ENCODE results near the gene MPZL2. TPM values are rescaled to one million over a fixed set of nuclear protein-coding genes. Genes with fewer than 3 reads are reported as not detected.

The MPZL2 gene
- polyA plus RNA-seq, 3 donors, result 8.0 to 18.6 (median 14.2) TPM

DNA sequence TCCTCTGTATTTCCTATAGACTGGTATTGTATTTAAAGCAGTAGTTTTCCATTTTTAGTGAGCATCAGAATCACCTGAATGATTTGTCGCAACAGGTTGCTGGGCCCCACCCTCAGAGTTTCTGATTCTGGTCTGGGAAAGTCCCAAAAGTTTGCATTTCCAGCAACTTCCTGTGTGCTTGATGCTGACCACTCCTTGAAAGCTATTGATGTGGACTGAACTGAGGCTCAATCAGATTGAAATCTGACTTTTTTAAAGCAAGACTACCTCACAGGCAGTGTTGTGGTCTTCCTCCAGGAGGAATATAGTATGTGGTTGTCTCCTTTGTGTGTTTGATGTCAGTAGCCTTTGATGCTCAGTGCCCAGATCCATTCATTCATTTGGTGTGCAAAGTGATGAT is 17.2 kb upstream of the MPZL2 start:
- no peaks in the 10 kb centered on the region for H3K79me2 ChIP-seq (ENCODE audit: insufficient read depth, low read length)
- peaks cover 0 to 2% (median 0%) of the 10 kb centered on the region in 7 donors for H3K9me3 Mint-ChIP-seq
- H3K27ac ChIP-seq (ENCODE audit: low read depth in 1 of 2, low read length in 2 of 2), result no peak overlapping the region
- no peaks in the 10 kb centered on the region for H3K36me3 ChIP-seq (replicated peaks in 1 of 2; ENCODE audit: control insufficient read depth in 1 of 2, insufficient read depth in 2 of 2, low read length in 2 of 2)
- 92% methylated on average over 1 of the region's 1 CpG for WGBS (ENCODE audit: insufficient coverage)
- H3K27ac Mint-ChIP-seq, result no peak overlapping the region
- H3K36me3 Mint-ChIP-seq, result no peaks in the 10 kb centered on the region
- H4K20me1 ChIP-seq (ENCODE audit: insufficient read depth, low read length), result no peaks in the 10 kb centered on the region
- H3K4me1 Mint-ChIP-seq, result peaks cover 4% of the 10 kb centered on the region
- no peak overlapping the region for H3K4me3 ChIP-seq (replicated peaks in 1 of 3; ENCODE audit: low read depth in 2 of 3, low read length in 3 of 3)
- TF ChIP-seq, protein P1, sequence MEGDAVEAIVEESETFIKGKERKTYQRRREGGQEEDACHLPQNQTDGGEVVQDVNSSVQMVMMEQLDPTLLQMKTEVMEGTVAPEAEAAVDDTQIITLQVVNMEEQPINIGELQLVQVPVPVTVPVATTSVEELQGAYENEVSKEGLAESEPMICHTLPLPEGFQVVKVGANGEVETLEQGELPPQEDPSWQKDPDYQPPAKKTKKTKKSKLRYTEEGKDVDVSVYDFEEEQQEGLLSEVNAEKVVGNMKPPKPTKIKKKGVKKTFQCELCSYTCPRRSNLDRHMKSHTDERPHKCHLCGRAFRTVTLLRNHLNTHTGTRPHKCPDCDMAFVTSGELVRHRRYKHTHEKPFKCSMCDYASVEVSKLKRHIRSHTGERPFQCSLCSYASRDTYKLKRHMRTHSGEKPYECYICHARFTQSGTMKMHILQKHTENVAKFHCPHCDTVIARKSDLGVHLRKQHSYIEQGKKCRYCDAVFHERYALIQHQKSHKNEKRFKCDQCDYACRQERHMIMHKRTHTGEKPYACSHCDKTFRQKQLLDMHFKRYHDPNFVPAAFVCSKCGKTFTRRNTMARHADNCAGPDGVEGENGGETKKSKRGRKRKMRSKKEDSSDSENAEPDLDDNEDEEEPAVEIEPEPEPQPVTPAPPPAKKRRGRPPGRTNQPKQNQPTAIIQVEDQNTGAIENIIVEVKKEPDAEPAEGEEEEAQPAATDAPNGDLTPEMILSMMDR (IDR thresholded peaks at IDR 0.05), result no peak
- H3K27me3 Mint-ChIP-seq (ENCODE audit: low read depth in 3 of 3), result peaks cover 0 to 2% (median 0%) of the 10 kb centered on the region in 3 donors
- intact Hi-C loops (cut with micrococcal nuclease), result no loop called here
- peaks cover 4 to 17% of the 10 kb centered on the region in 2 donors for H3K4me1 ChIP-seq (ENCODE audit: control insufficient read depth in 1 of 2, insufficient read depth in 2 of 2, low read length in 2 of 2)
- no peaks in the 10 kb centered on the region for H3K9me3 ChIP-seq (replicated peaks in 1 of 2; ENCODE audit: control insufficient read depth in 1 of 2, insufficient read depth in 1 of 2, low read length in 2 of 2)
- no peak overlapping the region for H3K4me3 Mint-ChIP-seq
- no peak overlapping the region for H2AFZ ChIP-seq (ENCODE audit: insufficient read depth, low read depth, low read length, poor library complexity, severe bottlenecking)
- no peak for DNase-seq
- no peak overlapping the region for H3K9ac ChIP-seq (ENCODE audit: insufficient read depth, low read length, poor library complexity, severe bottlenecking)
- no peaks in the 10 kb centered on the region for H3K27me3 ChIP-seq (ENCODE audit: control insufficient read depth in 2 of 2, insufficient read depth in 2 of 2, low read length in 2 of 2)
- no peak overlapping the region for H3K4me2 ChIP-seq (replicated peaks; ENCODE audit: extremely low read depth, low read length, poor library complexity, severe bottlenecking)

DNA sequence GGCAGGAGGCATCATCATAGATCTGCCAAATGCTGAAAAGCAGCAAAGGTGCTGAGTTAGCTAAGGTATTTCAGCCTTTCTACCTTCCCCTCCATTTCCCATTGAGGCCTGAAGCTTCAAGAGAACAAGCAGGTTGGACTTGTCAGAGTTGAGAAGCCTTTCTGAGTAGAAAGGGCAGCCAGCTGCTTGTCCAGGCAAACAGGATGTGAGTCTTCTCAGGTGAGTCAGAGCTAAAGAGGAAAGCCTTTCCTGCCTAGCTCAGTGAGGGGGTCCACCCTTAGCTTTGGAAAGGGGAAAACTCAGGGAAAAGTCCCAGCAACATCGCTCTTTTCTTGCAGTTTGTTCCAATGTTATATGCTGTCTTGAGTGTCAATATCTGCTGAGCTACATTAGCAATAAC is 13.2 kb upstream of the MPZL2 start:
- H3K36me3 ChIP-seq (replicated peaks in 1 of 2; ENCODE audit: control insufficient read depth in 1 of 2, insufficient read depth in 2 of 2, low read length in 2 of 2), result no peaks in the 10 kb centered on the region
- no peaks in the 10 kb centered on the region for H4K20me1 ChIP-seq (ENCODE audit: insufficient read depth, low read length)
- Mint-ChIP-seq H3K9me3 (peaks cover 0 to 3% (median 0%) of the 10 kb centered on the region in 7 donors), H3K4me1 (peaks cover 4% of the 10 kb centered on the region), H3K36me3 (no peaks in the 10 kb centered on the region), H3K27me3 (ENCODE audit: low read depth in 3 of 3) (peaks cover 2 to 8% (median 4%) of the 10 kb centered on the region in 3 donors), H3K4me3 (no peak overlapping the region), H3K27ac (no peak overlapping the region)
- intact Hi-C loops (cut with micrococcal nuclease), result no loop called here
- no peak overlapping the region for H3K27ac ChIP-seq (ENCODE audit: low read depth in 1 of 2, low read length in 2 of 2)
- DNase-seq, result peak in 1 of 3 donors; percentile 24
- H3K4me3 ChIP-seq (replicated peaks in 1 of 3; ENCODE audit: low read depth in 2 of 3, low read length in 3 of 3), result no peak overlapping the region
- H3K9ac ChIP-seq (ENCODE audit: insufficient read depth, low read length, poor library complexity, severe bottlenecking), result no peak overlapping the region
- H3K4me1 ChIP-seq (ENCODE audit: control insufficient read depth in 1 of 2, insufficient read depth in 2 of 2, low read length in 2 of 2), result peaks cover 4 to 6% of the 10 kb centered on the region in 2 donors
- no peaks in the 10 kb centered on the region for H3K9me3 ChIP-seq (replicated peaks in 1 of 2; ENCODE audit: control insufficient read depth in 1 of 2, insufficient read depth in 1 of 2, low read length in 2 of 2)
- WGBS (ENCODE audit: insufficient coverage), result 100% methylated on average over 1 of the region's 1 CpG
- H3K79me2 ChIP-seq (ENCODE audit: insufficient read depth, low read length), result no peaks in the 10 kb centered on the region
- H3K27me3 ChIP-seq (ENCODE audit: control insufficient read depth in 2 of 2, insufficient read depth in 2 of 2, low read length in 2 of 2), result no peaks in the 10 kb centered on the region
- H3K4me2 ChIP-seq (replicated peaks; ENCODE audit: extremely low read depth, low read length, poor library complexity, severe bottlenecking), result no peak overlapping the region
- no peak overlapping the region for H2AFZ ChIP-seq (ENCODE audit: insufficient read depth, low read depth, low read length, poor library complexity, severe bottlenecking)
- TF ChIP-seq, protein P1 (IDR thresholded peaks at IDR 0.05), result no peak
